ENCODE results near the gene FRRS1L.

DNA sequence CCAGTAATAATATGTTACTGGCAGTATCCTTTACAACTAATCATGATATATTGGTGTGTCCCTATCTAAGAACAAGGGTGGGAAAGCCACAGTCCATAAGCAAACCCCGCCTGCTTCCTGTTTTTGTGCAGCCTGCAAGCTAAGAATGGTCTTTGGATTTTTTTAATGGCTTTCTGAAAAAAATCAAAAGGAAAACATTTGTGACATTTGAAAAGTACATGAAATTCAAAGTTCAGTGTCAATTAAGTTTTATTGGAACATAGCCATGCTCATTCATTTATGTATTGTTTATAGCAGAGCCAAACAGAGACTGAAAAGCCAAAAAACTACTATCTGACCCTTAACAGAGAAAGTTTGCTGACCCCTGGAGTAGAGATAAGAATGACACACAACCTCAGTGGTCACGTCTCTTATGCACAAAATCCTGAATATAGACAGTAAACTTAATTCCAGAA, 34.5 kb downstream of the FRRS1L start:
- TF ChIP-seq POLR2AphosphoS5 (IDR thresholded peaks at IDR 0.05) (no peak), CTCF (IDR thresholded peaks at IDR 0.05) (no peak), POLR2A (IDR thresholded peaks at IDR 0.05) (no peak)
